Measurements from ENCODE around the gene TMEM47.

The TMEM47 gene

GRCh38 chrX:34584781-34585180 is 72.3 kb downstream of the TMEM47 start:
- DNase-seq = no peak

GRCh38 chrX:34580069-34580468 is 77.0 kb downstream of the TMEM47 start:
- DNase-seq = no peak

DNA sequence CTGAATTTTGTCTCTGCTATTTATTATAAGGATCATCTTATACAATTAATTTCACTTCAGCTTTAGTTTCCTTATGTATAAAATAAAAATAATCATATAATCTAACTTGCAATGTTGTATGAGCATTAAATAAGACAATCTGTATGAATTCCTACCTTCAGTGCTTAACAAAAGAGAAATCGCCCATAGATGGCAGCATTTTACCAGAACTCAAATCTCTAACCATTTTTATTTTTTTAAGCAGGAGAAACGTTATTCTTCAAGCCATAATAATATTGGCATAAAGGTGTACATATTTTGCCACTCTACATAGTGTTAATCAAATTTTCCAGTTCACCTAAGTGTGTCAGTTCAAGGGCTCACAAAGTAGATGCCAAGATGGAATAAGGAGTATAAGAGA is 78.8 kb downstream of the TMEM47 start:
- DNase-seq = no peak

All from activated T-cell treated with anti-CD3 and anti-CD28 coated beads, Interleukin-2, amount 50 U/mL, for 48 hours (primary cell).